ENCODE results near the gene XRCC4. TPM values are rescaled to one million over a fixed set of nuclear protein-coding genes. Genes with fewer than 3 reads are reported as not detected.

Gene XRCC4
- total RNA-seq, 2 experiments from 2014 or later = 9.5 to 11.6 TPM

DNA sequence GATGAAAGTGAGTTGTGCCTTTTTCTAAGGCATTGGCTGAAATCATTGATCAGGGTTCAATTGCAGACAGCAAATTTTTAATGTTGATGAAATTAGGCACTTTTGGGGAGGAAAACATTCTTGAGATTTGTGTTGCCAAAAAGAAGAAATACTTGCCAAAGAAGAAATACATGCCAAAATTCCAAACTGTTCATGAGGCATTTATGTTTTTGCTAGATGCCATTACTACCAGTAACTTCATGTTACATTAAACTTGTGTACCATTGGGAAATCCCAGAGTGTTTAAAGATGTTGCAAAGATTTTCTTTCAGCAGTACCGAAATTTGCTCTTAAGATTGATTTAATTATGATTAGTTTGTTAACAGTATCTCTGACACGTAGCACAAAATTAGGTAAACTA lies 7.0 kb downstream of the XRCC4 start:
- peaks cover 4% of the 10 kb centered on the region for H3K36me3 Mint-ChIP-seq (ENCODE audit: low read depth)
- no peak overlapping the region for H3K27ac Mint-ChIP-seq
- H3K27me3 Mint-ChIP-seq = no peaks in the 10 kb centered on the region
- no peaks in the 10 kb centered on the region for H3K9me3 Mint-ChIP-seq
- H3K4me3 Mint-ChIP-seq = no peak overlapping the region
- no peak for DNase-seq
- POLR2A ChIA-PET = no interaction called here
- H3K4me1 Mint-ChIP-seq = no peaks in the 10 kb centered on the region
- CTCF ChIA-PET = interaction anchor here (1.5 kb wide), 1 partner anchor 14 kb away, joined by 4 read pairs; no protein-coding TSS in a partner anchor

DNA sequence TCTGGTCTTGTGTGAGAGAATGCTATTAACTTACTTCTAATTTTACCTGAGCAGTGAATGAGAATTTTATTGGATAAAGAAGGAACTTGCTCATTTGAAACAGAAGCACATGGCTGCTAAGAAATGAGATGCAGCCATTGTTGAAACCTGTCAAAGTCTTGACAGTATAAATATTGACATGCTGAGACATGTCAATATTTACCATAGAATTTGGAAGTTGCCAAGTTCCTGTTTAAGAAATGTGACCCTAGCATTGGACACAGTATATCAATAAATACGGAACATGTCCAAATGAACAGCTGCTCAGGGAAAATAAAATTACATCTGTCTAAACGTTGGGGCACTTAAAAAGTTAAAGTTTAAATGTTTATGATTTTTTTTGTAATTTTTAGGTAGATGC lies 7.8 kb downstream of the XRCC4 start:
- Mint-ChIP-seq H3K27me3 (no peaks in the 10 kb centered on the region), H3K4me3 (no peak overlapping the region), H3K9me3 (no peaks in the 10 kb centered on the region), H3K27ac (no peak overlapping the region), H3K4me1 (no peaks in the 10 kb centered on the region), H3K36me3 (ENCODE audit: low read depth) (peaks cover 4% of the 10 kb centered on the region)
- ChIA-PET CTCF (interaction anchor here (1.5 kb wide), 1 partner anchor 14 kb away, joined by 4 read pairs; no protein-coding TSS in a partner anchor), POLR2A (interaction anchor here (1.5 kb wide), 1 partner anchor 8 kb away, joined by 4 read pairs; the partner anchor contains the start of gene XRCC4)
- DNase-seq = no peak

DNA sequence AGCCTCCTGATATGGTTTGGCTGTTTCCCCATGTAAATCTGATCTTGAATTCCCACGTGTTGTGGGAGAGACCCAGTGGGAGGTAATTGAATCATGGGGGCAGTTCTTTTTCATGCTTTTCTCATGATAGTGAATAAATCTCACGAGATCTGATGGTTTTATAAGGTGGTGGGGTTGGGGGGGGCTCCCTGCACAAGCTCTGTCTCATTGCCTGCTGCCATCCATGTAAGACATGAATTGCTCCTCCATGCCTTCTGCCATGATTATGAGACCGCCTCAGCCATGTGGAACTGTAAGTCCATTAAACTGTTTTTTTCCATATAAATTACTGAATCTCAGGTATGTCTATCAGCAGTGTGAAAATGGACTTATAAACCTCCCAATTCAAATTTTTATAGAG lies 12.8 kb downstream of the XRCC4 start:
- CTCF ChIA-PET = interaction anchor here (1.0 to 1.5 kb wide), 2 partner anchors 9 to 736 kb away, joined by 5 read pairs; no protein-coding TSS in a partner anchor
- Mint-ChIP-seq H3K9me3 (peaks cover 29% of the 10 kb centered on the region), H3K27ac (no peak overlapping the region), H3K4me3 (no peak overlapping the region), H3K36me3 (ENCODE audit: low read depth) (peaks cover 22% of the 10 kb centered on the region), H3K4me1 (peaks cover 15% of the 10 kb centered on the region), H3K27me3 (no peaks in the 10 kb centered on the region)
- POLR2A ChIA-PET = no interaction called here
- no peak for DNase-seq

DNA sequence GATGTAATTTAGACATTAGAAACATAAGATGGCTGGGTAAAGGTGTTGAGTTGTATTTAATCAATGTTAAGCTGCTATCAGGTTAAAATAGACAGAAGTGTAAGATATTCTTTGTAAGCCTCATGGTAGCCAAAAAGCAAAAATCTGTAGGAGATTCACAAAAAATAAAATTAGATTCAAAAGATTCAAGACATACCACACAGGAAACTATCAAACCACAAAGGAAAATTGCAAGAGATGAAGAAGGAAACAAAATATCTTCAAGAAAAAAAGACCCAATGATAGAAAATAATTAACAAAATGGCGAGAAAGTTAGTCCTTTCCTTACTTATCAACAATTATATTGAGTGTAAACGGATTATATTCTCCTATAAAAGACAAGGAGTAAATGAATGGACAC lies 15.3 kb downstream of the XRCC4 start:
- peaks cover 22% of the 10 kb centered on the region for H3K36me3 Mint-ChIP-seq (ENCODE audit: low read depth)

GRCh38 chr5:83093692-83094091 lies 16.3 kb downstream of the XRCC4 start:
- no peak overlapping the region for H3K27ac Mint-ChIP-seq
- ChIA-PET CTCF (no interaction called here), POLR2A (interaction anchor here (0.7 kb wide), 1 partner anchor 26 kb away, joined by 5 read pairs; no protein-coding TSS in a partner anchor)
- no peaks in the 10 kb centered on the region for H3K27me3 Mint-ChIP-seq
- no peak overlapping the region for H3K4me3 Mint-ChIP-seq
- peaks cover 22% of the 10 kb centered on the region for H3K36me3 Mint-ChIP-seq (ENCODE audit: low read depth)
- H3K4me1 Mint-ChIP-seq = peaks cover 15% of the 10 kb centered on the region
- H3K9me3 Mint-ChIP-seq = peaks cover 32% of the 10 kb centered on the region
- DNase-seq = no peak

More for the DNA sequence above, 15.3 kb downstream of the XRCC4 start:
- H3K9me3 Mint-ChIP-seq = peaks cover 32% of the 10 kb centered on the region
- ChIA-PET POLR2A (no interaction called here), CTCF (interaction anchor here (0.7 kb wide), 1 partner anchor 254 kb away, joined by 4 read pairs; no protein-coding TSS in a partner anchor)
- no peaks in the 10 kb centered on the region for H3K27me3 Mint-ChIP-seq
- H3K4me1 Mint-ChIP-seq = peaks cover 15% of the 10 kb centered on the region
- no peak for DNase-seq
- peak overlapping the region; percentile 27 for H3K27ac Mint-ChIP-seq
- H3K4me3 Mint-ChIP-seq = peak overlapping the region; percentile 5

DNA sequence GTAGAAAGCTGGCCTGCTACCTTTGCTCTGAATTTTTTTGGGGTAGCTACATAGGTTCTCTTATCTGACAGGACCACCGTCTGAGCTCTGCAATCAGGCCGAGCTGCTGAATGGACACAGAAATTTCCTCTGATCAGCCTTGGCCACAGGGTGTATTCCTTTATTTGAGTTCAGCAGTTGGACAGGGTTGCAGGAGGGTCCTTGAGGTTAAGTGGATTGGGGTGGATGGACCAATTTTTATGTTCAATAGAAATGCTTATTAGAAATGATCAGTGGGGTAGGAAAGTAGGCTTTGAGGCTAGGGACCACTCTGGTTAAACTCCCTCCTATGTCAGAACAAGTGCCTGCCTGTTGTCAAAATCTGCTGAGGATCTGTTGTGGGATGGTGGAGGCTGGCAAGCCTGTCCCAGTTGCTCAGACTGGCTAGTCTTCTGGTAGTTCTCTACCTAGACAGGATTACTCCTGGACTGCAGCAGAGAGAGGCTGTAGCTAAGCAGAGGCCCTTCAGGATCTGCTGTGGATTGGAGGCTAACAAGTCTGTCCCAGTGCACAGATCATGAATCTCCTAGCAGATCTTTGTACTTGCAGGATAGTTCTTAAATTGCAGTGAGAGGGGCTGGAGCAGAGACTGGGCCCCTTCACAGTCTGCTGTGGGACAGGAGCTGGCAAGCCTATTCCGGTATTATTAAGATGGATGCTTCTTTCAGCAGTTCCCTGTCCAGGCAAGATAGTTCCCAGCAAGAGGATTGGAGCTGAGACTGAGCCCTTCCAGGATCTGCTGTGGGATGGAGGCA lies 18.0 kb downstream of the XRCC4 start:
- CTCF ChIA-PET = interaction anchor here (1.1 kb wide), 1 partner anchor 25 kb away, joined by 3 read pairs; no protein-coding TSS in a partner anchor
- H3K9me3 Mint-ChIP-seq = peaks cover 30% of the 10 kb centered on the region
- POLR2A ChIA-PET = no interaction called here
- no peak for DNase-seq
- H3K27ac Mint-ChIP-seq = no peak overlapping the region
- H3K4me1 Mint-ChIP-seq = peaks cover 15% of the 10 kb centered on the region
- H3K36me3 Mint-ChIP-seq (ENCODE audit: low read depth) = peaks cover 22% of the 10 kb centered on the region
- no peak overlapping the region for H3K4me3 Mint-ChIP-seq
- H3K27me3 Mint-ChIP-seq = no peaks in the 10 kb centered on the region

DNA sequence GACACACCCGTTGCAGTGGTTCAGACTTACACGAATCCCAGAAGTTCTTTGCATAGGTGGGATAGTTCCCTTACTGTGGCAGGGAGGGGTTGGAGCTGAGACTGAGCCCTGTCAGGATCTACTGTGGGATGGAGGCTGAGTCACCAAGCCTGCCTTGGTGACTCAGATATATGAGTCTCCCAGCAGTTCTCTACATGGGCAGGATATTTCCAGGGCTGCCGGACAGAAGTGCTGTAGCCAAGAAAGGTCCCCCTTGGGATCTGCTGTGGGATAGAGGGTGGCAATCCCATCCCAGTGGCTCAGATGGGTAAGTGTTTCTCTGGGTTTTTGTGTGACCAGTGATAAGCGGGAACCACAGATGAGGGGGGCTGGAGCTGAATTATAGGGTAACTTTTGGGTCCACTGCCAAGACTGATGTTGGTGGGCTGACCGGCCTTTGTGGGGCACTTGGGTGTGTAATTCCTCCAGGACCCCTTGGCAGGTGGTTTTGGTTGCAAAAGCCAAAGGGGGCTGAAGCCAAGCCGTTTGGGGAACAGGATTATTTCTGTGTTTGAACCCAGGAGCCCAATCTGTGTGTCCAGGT lies 18.7 kb downstream of the XRCC4 start:
- peaks cover 26% of the 10 kb centered on the region for H3K9me3 Mint-ChIP-seq
- ChIA-PET CTCF (no interaction called here), POLR2A (no interaction called here)
- no peak overlapping the region for H3K27ac Mint-ChIP-seq
- H3K4me3 Mint-ChIP-seq = no peak overlapping the region
- H3K36me3 Mint-ChIP-seq (ENCODE audit: low read depth) = peaks cover 18% of the 10 kb centered on the region
- peaks cover 15% of the 10 kb centered on the region for H3K4me1 Mint-ChIP-seq
- no peak for DNase-seq
- H3K27me3 Mint-ChIP-seq = no peaks in the 10 kb centered on the region

DNA sequence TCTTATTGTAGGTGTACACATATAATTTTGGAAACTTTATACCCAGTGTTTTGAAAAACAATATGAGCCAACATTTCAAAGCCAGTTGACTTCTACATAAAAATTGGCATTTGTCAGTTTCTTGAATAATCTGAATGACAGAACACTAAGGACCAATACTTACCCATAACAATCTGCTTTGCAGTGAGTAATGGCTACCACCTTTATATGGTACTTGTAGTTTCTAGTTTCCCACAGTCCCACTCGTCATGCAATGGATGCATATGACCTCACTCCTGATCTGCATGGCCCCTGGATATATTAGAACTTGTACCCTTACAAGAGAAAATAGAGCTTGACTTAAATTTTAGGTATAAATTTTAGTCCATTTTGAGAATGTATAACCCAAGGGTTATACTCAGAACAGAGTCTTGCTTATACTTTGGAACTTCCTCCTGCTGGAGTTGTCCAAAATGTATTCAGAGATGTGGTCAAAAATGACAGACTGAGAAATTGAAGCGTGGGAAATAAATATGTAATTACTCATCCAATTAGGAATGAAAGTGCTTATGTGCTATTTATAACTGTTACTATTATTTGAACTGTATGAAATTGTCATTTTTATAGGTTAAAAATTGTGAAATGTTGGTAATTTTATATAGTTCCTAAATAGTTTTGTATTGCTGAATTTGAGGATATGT lies 19.5 kb downstream of the XRCC4 start:
- ChIA-PET CTCF (no interaction called here), POLR2A (no interaction called here)
- DNase-seq = no peak
- Mint-ChIP-seq H3K9me3 (peaks cover 24% of the 10 kb centered on the region), H3K36me3 (ENCODE audit: low read depth) (peaks cover 12% of the 10 kb centered on the region), H3K27me3 (no peaks in the 10 kb centered on the region), H3K4me3 (no peak overlapping the region), H3K4me1 (peaks cover 14% of the 10 kb centered on the region), H3K27ac (no peak overlapping the region)

GRCh38 chr5:83097689-83098231 lies 20.4 kb downstream of the XRCC4 start:
- H3K4me3 Mint-ChIP-seq = no peak overlapping the region
- H3K36me3 Mint-ChIP-seq (ENCODE audit: low read depth) = peaks cover 10% of the 10 kb centered on the region
- CTCF ChIA-PET = no interaction called here
- POLR2A ChIA-PET = no interaction called here
- no peak for DNase-seq
- H3K27me3 Mint-ChIP-seq = no peaks in the 10 kb centered on the region
- peaks cover 5% of the 10 kb centered on the region for H3K4me1 Mint-ChIP-seq
- no peak overlapping the region for H3K27ac Mint-ChIP-seq
- peaks cover 17% of the 10 kb centered on the region for H3K9me3 Mint-ChIP-seq

GRCh38 chr5:83099001-83099400 lies 21.7 kb downstream of the XRCC4 start:
- peaks cover under 1% of the 10 kb centered on the region for H3K36me3 Mint-ChIP-seq (ENCODE audit: low read depth)

GRCh38 chr5:83099445-83099844 lies 22.1 kb downstream of the XRCC4 start:
- Mint-ChIP-seq H3K27me3 (no peaks in the 10 kb centered on the region), H3K9me3 (peaks cover 8% of the 10 kb centered on the region), H3K4me3 (no peak overlapping the region), H3K4me1 (no peaks in the 10 kb centered on the region), H3K36me3 (ENCODE audit: low read depth) (peaks cover 2% of the 10 kb centered on the region), H3K27ac (no peak overlapping the region)
- POLR2A ChIA-PET = no interaction called here
- no peak for DNase-seq
- CTCF ChIA-PET = interaction anchor here (1.2 kb wide), 1 partner anchor 9 kb away, joined by 5 read pairs; no protein-coding TSS in a partner anchor

More at GRCh38 chr5:83099001-83099400, 21.7 kb downstream of the XRCC4 start:
- Mint-ChIP-seq H3K27ac (no peak overlapping the region), H3K27me3 (no peaks in the 10 kb centered on the region), H3K4me1 (no peaks in the 10 kb centered on the region), H3K4me3 (no peak overlapping the region), H3K9me3 (peaks cover 8% of the 10 kb centered on the region)
- DNase-seq = no peak
- ChIA-PET POLR2A (no interaction called here), CTCF (interaction anchor here (1.2 kb wide), 1 partner anchor 9 kb away, joined by 5 read pairs; no protein-coding TSS in a partner anchor)

GRCh38 chr5:83101514-83101913 lies 24.2 kb downstream of the XRCC4 start:
- peaks cover 2% of the 10 kb centered on the region for H3K36me3 Mint-ChIP-seq (ENCODE audit: low read depth)
- no peaks in the 10 kb centered on the region for H3K9me3 Mint-ChIP-seq
- no peak overlapping the region for H3K27ac Mint-ChIP-seq
- ChIA-PET CTCF (no interaction called here), POLR2A (no interaction called here)
- no peaks in the 10 kb centered on the region for H3K27me3 Mint-ChIP-seq
- no peaks in the 10 kb centered on the region for H3K4me1 Mint-ChIP-seq
- DNase-seq = no peak
- H3K4me3 Mint-ChIP-seq = no peak overlapping the region

Data from activated CD4-positive, alpha-beta T cell treated with anti-CD3 and anti-CD28 coated beads, Interleukin-2, amount 10 ng/mL, durations not matched to agents 7 days and 5 days (primary cell).